Keratinocyte (primary cell): Measurements from ENCODE around the gene SUMO4. TPM values are rescaled to one million over a fixed set of nuclear protein-coding genes. Genes with fewer than 3 reads are reported as not detected.
A peak's percentile ranks its signal among the peaks of the same experiment; 100 is the strongest.

Source experiments
- DNase-seq: peaks from one replicate; pipeline ENCODE4 v3.0.0-alpha.2; 2011; ENCODE audit warnings: low read depth, missing footprints, low spot score
- FAIRE-seq: peaks from 2 replicates; lab custom pipeline; 2011; peaks lifted over from hg19 to GRCh38; lab: Jason Lieb, UNC
- H2AFZ ChIP-seq: 2 replicates; pipeline ENCODE4 v1.6.0; 2012; ENCODE audit warnings: low read length, control low read depth, inconsistent platforms; ENCODE audit not compliant: control insufficient read depth
- H3K27ac ChIP-seq: 2 replicates; pipeline ENCODE4 v1.5.1; 2011; ENCODE audit warnings: low read length; ENCODE audit not compliant: control insufficient read depth, insufficient read depth
- H3K27me3 ChIP-seq: 3 replicates; pipeline ENCODE4 v1.6.0; 2011; ENCODE audit warnings: low read length; ENCODE audit not compliant: control insufficient read depth, insufficient read depth; ENCODE audit errors: extremely low read depth
- H3K36me3 ChIP-seq, 2 experiments: 2 replicates in 1 of 2; 3 replicates in 1 of 2; pipeline ENCODE4 v1.5.1; 2011; ENCODE audit warnings: low read length in 2 of 2, mild to moderate bottlenecking in 1 of 2; ENCODE audit not compliant: control insufficient read depth in 2 of 2, insufficient read depth in 2 of 2; ENCODE audit errors: extremely low read depth in 1 of 2
- H3K4me1 ChIP-seq: 3 replicates; pipeline ENCODE4 v1.5.1; 2011; ENCODE audit warnings: low read length; ENCODE audit not compliant: control insufficient read depth, insufficient read depth; ENCODE audit errors: extremely low read depth
- H3K4me2 ChIP-seq: 3 replicates; pipeline ENCODE4 v1.6.0; 2011; ENCODE audit warnings: low read depth, low read length; ENCODE audit not compliant: control insufficient read depth, insufficient read depth; ENCODE audit errors: extremely low read depth
- H3K4me3 ChIP-seq, 3 experiments: fragments of 200-600 bp in 1 of 3; sonication (generic) in 1 of 3; 2 replicates in 2 of 3; 3 replicates in 1 of 3; pipeline ENCODE4 v1.5.1; 2011 to 2016; ENCODE audit warnings: low read length in 3 of 3, mild to moderate bottlenecking in 3 of 3, control low read depth in 2 of 3, inconsistent platforms in 1 of 3, low read depth in 1 of 3, mixed read lengths in 1 of 3, mixed run types in 1 of 3, moderate library complexity in 1 of 3; ENCODE audit not compliant: control insufficient read depth in 2 of 3, insufficient read depth in 2 of 3; ENCODE audit errors: extremely low read depth in 1 of 3
- H3K79me2 ChIP-seq: 2 replicates; pipeline ENCODE4 v1.6.0; 2012; ENCODE audit warnings: low read length; ENCODE audit not compliant: control insufficient read depth, insufficient read depth
- H3K9ac ChIP-seq: 3 replicates; pipeline ENCODE4 v1.6.0; 2011; ENCODE audit warnings: low read length; ENCODE audit not compliant: control insufficient read depth, insufficient read depth; ENCODE audit errors: extremely low read depth
- H3K9me1 ChIP-seq: 3 replicates; pipeline ENCODE4 v1.6.0; 2011; ENCODE audit warnings: low read length; ENCODE audit not compliant: control insufficient read depth, insufficient read depth; ENCODE audit errors: extremely low read depth
- H3K9me3 ChIP-seq: 2 replicates; pipeline ENCODE4 v1.5.1; 2012; ENCODE audit warnings: low read depth, low read length; ENCODE audit not compliant: control insufficient read depth
- H4K20me1 ChIP-seq: 3 replicates; pipeline ENCODE4 v1.6.0; 2011; ENCODE audit warnings: low read length; ENCODE audit not compliant: control insufficient read depth, insufficient read depth; ENCODE audit errors: extremely low read depth
- EZH2 ChIP-seq: IDR thresholded peaks from one replicate; pipeline ENCODE4 v1.6.1; 2012; ENCODE audit warnings: inconsistent platforms, mild to moderate bottlenecking, low read length, moderate library complexity
- dilution Hi-C: fragments of 300-500 bp; cut with MboI; formaldehyde crosslinking; loops from one replicate; pipeline ENCODE4 v1.7.0; 2020; ENCODE audit warnings: low sequenced_read_pairs; ENCODE audit not compliant: extremely low pct_ligation_motif_present
- polyA plus RNA-seq, 5 experiments: library from polyadenylated mRNA; depleted of rRNA in 3 of 5; stranded (reverse) in 3 of 5; stranded (forward) in 1 of 5; unstranded in 1 of 5; fragments of >200 nt; gene quantifications; 1 replicate in 1 of 5; 2 replicates in 3 of 5; 3 replicates in 1 of 5; pipeline versions ENCODE4 v1.2.1 to v1.2.3, GENCODE V29; 2011 to 2012; ENCODE audit warnings: missing spikeins in 2 of 5, low read depth in 1 of 5, low replicate concordance in 1 of 5
- TF ChIP-seq, protein P1 (sequence below), 3 experiments: IDR thresholded peaks in 1 of 3; conservative IDR thresholded peaks in 1 of 3; optimal IDR thresholded peaks in 1 of 3; 2 replicates in 2 of 3; 3 replicates in 1 of 3; pipeline versions ENCODE3 to v1.5.1; 2011; ENCODE audit warnings: low read length in 3 of 3, mild to moderate bottlenecking in 3 of 3, moderate library complexity in 2 of 3, control low read depth in 1 of 3, inconsistent platforms in 1 of 3; ENCODE audit not compliant: insufficient read depth in 2 of 3; ENCODE audit errors: extremely low read depth in 1 of 3

SUMO4 gene
- polyA plus RNA-seq, 1 donor (not counting 4 experiments of a cell fraction or from before 2014, with no cell fraction given), result 0.09 TPM

DNA sequence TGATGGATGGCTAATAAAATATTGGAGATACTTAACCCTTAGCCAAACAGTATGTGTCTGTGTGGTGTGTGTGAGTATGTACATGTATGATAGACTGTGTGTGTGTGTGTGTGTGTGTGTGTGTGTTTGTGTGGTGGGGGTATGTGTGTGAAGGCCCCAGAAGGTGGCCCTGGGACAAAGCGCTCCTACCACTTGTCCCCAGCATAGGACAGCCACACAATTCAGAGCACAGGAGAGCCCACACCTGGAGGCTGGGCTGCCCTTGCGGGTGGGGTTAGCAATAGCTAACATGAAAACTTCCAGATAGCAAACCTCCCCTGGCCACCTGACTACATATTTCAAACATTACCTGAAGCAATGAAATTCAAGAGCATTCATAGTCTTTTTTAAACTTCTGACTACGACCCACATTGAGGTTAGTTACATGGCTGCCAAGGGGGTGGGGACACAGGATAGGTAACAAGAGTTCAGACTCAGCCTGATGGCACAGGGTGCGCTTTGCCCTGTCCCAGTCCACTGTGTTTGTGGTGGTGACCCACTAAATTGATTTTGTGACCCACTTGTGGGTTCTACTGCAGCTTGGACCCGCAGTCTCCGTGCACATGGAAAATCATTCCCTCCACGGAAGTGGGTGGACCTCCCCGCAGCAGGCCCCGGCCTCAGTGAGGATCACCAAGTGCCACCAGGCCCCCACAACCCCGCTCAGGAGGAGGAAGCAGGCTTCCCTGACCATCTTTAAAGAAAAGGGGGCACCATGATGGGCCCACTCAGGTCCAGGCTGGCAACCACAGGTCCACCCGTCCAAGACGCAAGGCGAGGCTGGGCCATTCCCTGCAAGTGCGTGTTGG is 50.0 kb downstream of the SUMO4 start:
- dilution Hi-C loops, result no loop called here
- H3K9me3 ChIP-seq, result no peaks in the 10 kb centered on the region
- peak overlapping the region; percentile 49 for H2AFZ ChIP-seq
- no peaks in the 10 kb centered on the region for H3K79me2 ChIP-seq
- H3K27ac ChIP-seq, result no peak overlapping the region
- no peak for FAIRE-seq
- no peak overlapping the region for H3K9ac ChIP-seq
- no peaks in the 10 kb centered on the region for H3K36me3 ChIP-seq
- peaks cover 8% of the 10 kb centered on the region for H3K27me3 ChIP-seq
- H3K4me2 ChIP-seq, result peak overlapping the region; percentile 67
- H3K4me1 ChIP-seq, result peaks cover 13% of the 10 kb centered on the region
- peak overlapping the region in 2 of 3 experiments; percentile 17 to 54 for H3K4me3 ChIP-seq
- TF ChIP-seq, protein P1, sequence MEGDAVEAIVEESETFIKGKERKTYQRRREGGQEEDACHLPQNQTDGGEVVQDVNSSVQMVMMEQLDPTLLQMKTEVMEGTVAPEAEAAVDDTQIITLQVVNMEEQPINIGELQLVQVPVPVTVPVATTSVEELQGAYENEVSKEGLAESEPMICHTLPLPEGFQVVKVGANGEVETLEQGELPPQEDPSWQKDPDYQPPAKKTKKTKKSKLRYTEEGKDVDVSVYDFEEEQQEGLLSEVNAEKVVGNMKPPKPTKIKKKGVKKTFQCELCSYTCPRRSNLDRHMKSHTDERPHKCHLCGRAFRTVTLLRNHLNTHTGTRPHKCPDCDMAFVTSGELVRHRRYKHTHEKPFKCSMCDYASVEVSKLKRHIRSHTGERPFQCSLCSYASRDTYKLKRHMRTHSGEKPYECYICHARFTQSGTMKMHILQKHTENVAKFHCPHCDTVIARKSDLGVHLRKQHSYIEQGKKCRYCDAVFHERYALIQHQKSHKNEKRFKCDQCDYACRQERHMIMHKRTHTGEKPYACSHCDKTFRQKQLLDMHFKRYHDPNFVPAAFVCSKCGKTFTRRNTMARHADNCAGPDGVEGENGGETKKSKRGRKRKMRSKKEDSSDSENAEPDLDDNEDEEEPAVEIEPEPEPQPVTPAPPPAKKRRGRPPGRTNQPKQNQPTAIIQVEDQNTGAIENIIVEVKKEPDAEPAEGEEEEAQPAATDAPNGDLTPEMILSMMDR (optimal IDR thresholded peaks at IDR 0.05 in 1 of 3, IDR thresholded peaks at IDR 0.05 in 1 of 3, conservative IDR thresholded peaks at IDR 0.05 in 1 of 3; ENCODE audit: extremely low read depth in 1 of 3, insufficient read depth in 2 of 3, low read length in 3 of 3), result no peak
- TF ChIP-seq EZH2, result no peak
- H4K20me1 ChIP-seq, result no peaks in the 10 kb centered on the region
- no peaks in the 10 kb centered on the region for H3K9me1 ChIP-seq
- DNase-seq, result no peak

Other genes with a start within 250 kb of the SUMO4 start
- gene TAB2, start 82.5 kb upstream of the SUMO4 start, polyA plus RNA-seq, result 39.9 to 47.5 TPM (median 39.9 TPM) in 3 replicates
- 0.03 to 0.04 TPM in 2 of 3 replicates, not detected in the other for gene ZC3H12D, start 84.8 kb downstream of the SUMO4 start, polyA plus RNA-seq
- gene PPIL4, start 145.8 kb downstream of the SUMO4 start, polyA plus RNA-seq, result 6.0 to 14.0 TPM (median 6.9 TPM) in 3 replicates
- 16.4 to 29.7 TPM (median 28.9 TPM) in 3 replicates for gene GINM1, start 166.1 kb downstream of the SUMO4 start, polyA plus RNA-seq
- 23.0 to 36.8 TPM (median 24.1 TPM) in 3 replicates for gene KATNA1, start 248.5 kb downstream of the SUMO4 start, polyA plus RNA-seq